HG03575 (cell line): ENCODE results near the gene VPS18.

Experiments
- ATAC-seq: cut with Tn5 transposase; IDR thresholded peaks from one replicate; pipeline ENCODE4 v1.9.1; 2021; ENCODE audit not compliant: unreplicated experiment, insufficient number of reproducible peaks, low FRiP score; ENCODE audit errors: extremely low read depth

Gene VPS18

GRCh38 chr15:40930430-40931299 lies 36.4 kb downstream of the VPS18 start:
- no peak for ATAC-seq

GRCh38 chr15:40931300-40932142 lies 37.3 kb downstream of the VPS18 start:
- no peak for ATAC-seq

- no peak for ATAC-seq
Observed at GRCh38 chr15:40932156-40932555, 37.9 kb downstream of the VPS18 start.

- no peak for ATAC-seq
Observed at GRCh38 chr15:40932649-40933516, 38.6 kb downstream of the VPS18 start.

GRCh38 chr15:40933517-40933902 lies 39.3 kb downstream of the VPS18 start:
- no peak for ATAC-seq

GRCh38 chr15:40934457-40934856 lies 40.2 kb downstream of the VPS18 start:
- no peak for ATAC-seq

GRCh38 chr15:40936234-40936708 lies 42.0 kb downstream of the VPS18 start:
- no peak for ATAC-seq

GRCh38 chr15:40936709-40937666 lies 42.7 kb downstream of the VPS18 start:
- no peak for ATAC-seq

GRCh38 chr15:40937762-40938535 lies 43.7 kb downstream of the VPS18 start:
- ATAC-seq = no peak

- ATAC-seq = no peak
Observed at GRCh38 chr15:40938536-40938870, 44.3 kb downstream of the VPS18 start.

GRCh38 chr15:40940296-40940801 lies 46.1 kb downstream of the VPS18 start:
- no peak for ATAC-seq

GRCh38 chr15:40941068-40941527 lies 46.8 kb downstream of the VPS18 start:
- ATAC-seq = no peak

- no peak for ATAC-seq
Observed at GRCh38 chr15:40941528-40942336, 47.5 kb downstream of the VPS18 start.

- ATAC-seq = no peak
Observed at GRCh38 chr15:40942337-40942854, 48.1 kb downstream of the VPS18 start.

- ATAC-seq = no peak
Observed at GRCh38 chr15:40942878-40943277, 48.6 kb downstream of the VPS18 start.

- no peak for ATAC-seq
Observed at GRCh38 chr15:40943764-40944365, 49.6 kb downstream of the VPS18 start.
